HepG2 (cell line): ENCODE data around the gene SLC8B1. TPM values are rescaled to one million over a fixed set of nuclear protein-coding genes. Genes with fewer than 3 reads are reported as not detected.

Experiments used
- ATAC-seq: fragments of 200-7000 bp; cut with Tn5 transposase; 3 replicates; pipeline ENCODE4 v1.9.1; 2020; ENCODE audit warnings: mild to moderate bottlenecking, moderate library complexity
- BruUV-seq: library from RNA; stranded (reverse); fragments of 400-500 nt; replicated peaks from 2 replicates; lab custom pipeline; 2021; lab: Mats Ljungman, UMichigan
- CTCF ChIA-PET: fragments of 300-600 bp; formaldehyde crosslinking; extraction: SDS; loops from one replicate; lab custom pipeline; 2021; ENCODE audit warnings: low total read pairs, inconsistent platforms, low intra/inter-chr PET ratio; lab: Yijun Ruan, JAX
- POLR2A ChIA-PET: fragments of 350-600 bp; sonication (Branson Sonifier 250); formaldehyde crosslinking; loops from one replicate; lab custom pipeline; 2020; ENCODE audit warnings: antibody characterized with exemption, inconsistent platforms; lab: Yijun Ruan, JAX
- DNase-seq: peaks from one replicate; pipeline ENCODE4 v3.0.0-alpha.2; 2015; ENCODE audit warnings: low spot score
- FAIRE-seq: peaks from 3 replicates; lab custom pipeline; 2011; peaks lifted over from hg19 to GRCh38; lab: Jason Lieb, UNC
- H2AFZ ChIP-seq: one replicate; pipeline ENCODE4 v1.6.1; 2011; ENCODE audit warnings: low read length, inconsistent platforms
- H3K27ac ChIP-seq: fragments of 300-600 bp; 3 replicates; pipeline ENCODE4 v1.8.0; 2011; ENCODE audit warnings: mixed run types, mild to moderate bottlenecking, mixed read lengths, low read length, inconsistent platforms; ENCODE audit not compliant: insufficient read depth; ENCODE audit errors: extremely low read length
- H3K27me3 ChIP-seq, 2 experiments: fragments of 200-600 bp in 1 of 2; 2 replicates in 1 of 2; 3 replicates in 1 of 2; pipeline versions ENCODE4 v1.6.0 to v1.8.0; 2011; ENCODE audit warnings: low read length in 2 of 2, mild to moderate bottlenecking in 2 of 2, moderate library complexity in 2 of 2, inconsistent platforms in 1 of 2; ENCODE audit not compliant: insufficient read depth in 2 of 2, control insufficient read depth in 1 of 2
- H3K36me3 ChIP-seq, 2 experiments: fragments of 200-600 bp in 1 of 2; replicated peaks in 1 of 2; 2 replicates in 1 of 2; 3 replicates in 1 of 2; pipeline versions ENCODE4 v1.5.1 to v1.8.0; 2011; ENCODE audit warnings: low read length in 2 of 2, inconsistent platforms in 1 of 2; ENCODE audit not compliant: insufficient read depth in 2 of 2, control insufficient read depth in 1 of 2
- H3K4me1 ChIP-seq: 2 replicates; pipeline ENCODE4 v1.5.1; 2012; ENCODE audit warnings: low read length, inconsistent platforms; ENCODE audit not compliant: insufficient read depth
- H3K4me2 ChIP-seq: 2 replicates; pipeline ENCODE4 v1.6.0; 2011; ENCODE audit warnings: low read depth, low read length, inconsistent platforms
- H3K4me3 ChIP-seq, 3 experiments: fragments of 200-600 bp in 1 of 3; sonication (generic), shearing (Covaris generic) in 1 of 3; replicated peaks in 1 of 3; 2 replicates each; pipeline ENCODE4 v1.5.1; 2011 to 2016; ENCODE audit warnings: low read length in 3 of 3, inconsistent platforms in 2 of 3, low read depth in 2 of 3, mild to moderate bottlenecking in 2 of 3, control low read depth in 1 of 3, mixed read lengths in 1 of 3; ENCODE audit not compliant: insufficient read depth in 1 of 3
- H3K79me2 ChIP-seq: one replicate; pipeline ENCODE4 v1.6.1; 2011; ENCODE audit warnings: low read length, inconsistent platforms; ENCODE audit not compliant: insufficient read depth
- H3K9ac ChIP-seq: 2 replicates; pipeline ENCODE4 v1.6.0; 2011; ENCODE audit warnings: mild to moderate bottlenecking, low read depth, low read length, inconsistent platforms; ENCODE audit not compliant: insufficient read depth
- H3K9me3 ChIP-seq: 2 replicates; pipeline ENCODE4 v1.5.1; 2012; ENCODE audit warnings: mild to moderate bottlenecking, low read length
- H4K20me1 ChIP-seq: 2 replicates; pipeline ENCODE4 v1.6.0; 2011; ENCODE audit warnings: inconsistent platforms, mild to moderate bottlenecking, low read length, moderate library complexity; ENCODE audit not compliant: insufficient read depth
- ATAD3A ChIP-seq: sonication (generic); formaldehyde crosslinking; IDR thresholded peaks from 2 replicates; pipeline ENCODE4 v1.4.0; 2020; ENCODE audit warnings: missing genetic modification reagents
- CEBPB ChIP-seq: IDR thresholded peaks from 2 replicates; pipeline ENCODE4 v1.6.1; 2011; ENCODE audit warnings: low read depth, low read length, improper control_type of control experiment, borderline replicate concordance
- EEA1 ChIP-seq: sonication (generic); formaldehyde crosslinking; IDR thresholded peaks from 2 replicates; pipeline ENCODE4 v1.5.1; 2020; ENCODE audit warnings: mild to moderate bottlenecking, missing genetic modification reagents, borderline replicate concordance
- EP300 ChIP-seq, 3 experiments: sonication (generic) in 1 of 3; formaldehyde crosslinking in 1 of 3; IDR thresholded peaks; 2 replicates each; pipeline versions ENCODE4 v1.5.1 to v1.6.1; 2011 to 2020; ENCODE audit warnings: low read depth in 2 of 3, low read length in 2 of 3, borderline replicate concordance in 1 of 3, improper control_type of control experiment in 1 of 3, mild to moderate bottlenecking in 1 of 3, missing genetic modification reagents in 1 of 3, moderate library complexity in 1 of 3
- IKZF1 ChIP-seq: fragments of 450-650 bp; IDR thresholded peaks from 2 replicates; pipeline ENCODE4 v1.7.1; 2016
- PCBP2 ChIP-seq: fragments of 200-400 bp; formaldehyde crosslinking; optimal IDR thresholded peaks from 2 replicates; pipeline ENCODE3; 2018; ENCODE audit warnings: low read length, low read depth; ENCODE audit not compliant: poor library complexity, severe bottlenecking
- RFXAP ChIP-seq: sonication (generic); formaldehyde crosslinking; IDR thresholded peaks from 2 replicates; pipeline ENCODE4 v1.4.0; 2020; ENCODE audit warnings: missing genetic modification reagents, borderline replicate concordance
- ZC3H4 ChIP-seq: sonication (generic); formaldehyde crosslinking; IDR thresholded peaks from 2 replicates; pipeline ENCODE4 v1.4.0; 2020; ENCODE audit warnings: missing genetic modification reagents, borderline replicate concordance
- ZFP41 ChIP-seq: sonication (generic); formaldehyde crosslinking; IDR thresholded peaks from 2 replicates; pipeline ENCODE4 v1.4.0; 2020; ENCODE audit warnings: mild to moderate bottlenecking, missing genetic modification reagents, borderline replicate concordance
- ZFP90 ChIP-seq: sonication (generic); formaldehyde crosslinking; IDR thresholded peaks from 2 replicates; pipeline ENCODE4 v1.8.0; 2022; ENCODE audit warnings: missing genetic modification reagents, mild to moderate bottlenecking, inconsistent platforms, borderline replicate concordance
- ZNF629 ChIP-seq: sonication (generic); formaldehyde crosslinking; conservative IDR thresholded peaks from 2 replicates; pipeline ENCODE4 v1.5.0; 2020; ENCODE audit warnings: missing genetic modification reagents
- ZSCAN21 ChIP-seq: sonication (generic); formaldehyde crosslinking; IDR thresholded peaks from 2 replicates; pipeline ENCODE4 v1.8.0; 2022; ENCODE audit warnings: mild to moderate bottlenecking, missing genetic modification reagents, moderate library complexity, borderline replicate concordance
- ZSCAN30 ChIP-seq: sonication (generic); formaldehyde crosslinking; IDR thresholded peaks from 2 replicates; pipeline ENCODE4 v1.5.0; 2020; ENCODE audit warnings: mild to moderate bottlenecking, missing genetic modification reagents
- WGBS: methylation state at CpG from one replicate; pipeline ENCODE4 v1.1.6; 2017; ENCODE audit warnings: low lambda C conversion rate; 5-methylcytosine and 5-hydroxymethylcytosine counted together
- in situ Hi-C: cut with HindIII; loops from 2 replicates; pipeline ENCODE4 v1.10.0; 2017; ENCODE audit warnings: low pct_unique_long_range_greater_than_20kb; ENCODE audit not compliant: extremely low pct_ligation_motif_present
- intact Hi-C: fragments of 100-400 bp; cut with micrococcal nuclease; formaldehyde crosslinking; loops from one replicate; pipeline ENCODE4 v1.10.0; 2022; ENCODE audit not compliant: unreplicated experiment
- polyA plus RNA-seq, 8 experiments: library from polyadenylated mRNA; depleted of rRNA in 3 of 8; stranded (reverse) in 7 of 8; unstranded in 1 of 8; fragments of >200 nt; fragmentation: Illumina TruSeq in 4 of 8; extraction: Trizol in 4 of 8; gene quantifications; 2 replicates each; pipeline versions ENCODE4 v1.2.1 to v1.2.3, GENCODE V29; 2011 to 2016; ENCODE audit warnings: low read depth in 4 of 8, missing spikeins in 1 of 8, mixed read lengths in 1 of 8; ENCODE audit not compliant: insufficient read depth in 1 of 8
- total RNA-seq, 5 experiments: library from RNA; depleted of rRNA; stranded (reverse); fragments of >200 nt; fragmentation: Illumina TruSeq; extraction: Trizol; gene quantifications; 2 replicates each; pipeline ENCODE4 v1.2.3, GENCODE V29; 2016; ENCODE audit warnings: low read depth in 1 of 5

SLC8B1 gene
- total and polyA plus RNA-seq, 2 of the 13 experiments (the other 11 are each of a cell fraction or from before 2014, with no cell fraction given) = 6.8 to 8.0 TPM

DNA sequence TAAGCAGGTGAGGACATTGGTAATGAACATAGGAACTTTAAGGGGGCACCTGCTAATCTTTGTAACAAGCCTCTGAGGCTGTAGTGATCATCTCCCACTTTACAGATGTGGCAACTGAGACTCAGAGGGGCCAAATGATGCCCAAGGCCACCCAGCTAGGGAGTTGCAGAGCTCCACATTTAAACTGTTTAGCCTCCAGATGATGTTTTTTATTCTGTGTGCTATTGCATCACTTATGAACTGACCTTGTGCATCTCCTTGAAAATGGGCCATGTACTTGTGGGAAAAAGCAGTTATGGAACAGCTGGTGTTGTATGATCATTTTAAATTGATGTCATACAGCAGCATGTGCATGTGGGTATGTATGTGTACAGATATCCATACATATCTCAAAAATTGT is 72.2 kb downstream of the SLC8B1 start:
- FAIRE-seq = no peak
- POLR2A ChIA-PET = no interaction called here
- BruUV-seq = no TSS peak
- no peak for DNase-seq
- no peak overlapping the region for H3K4me2 ChIP-seq
- ATAC-seq = no peak
- no peaks in the 10 kb centered on the region for H3K27me3 ChIP-seq
- H2AFZ ChIP-seq = no peak overlapping the region
- intact Hi-C loops (no loop called here), in situ Hi-C loops (no loop called here)
- no peaks in the 10 kb centered on the region for H3K9me3 ChIP-seq
- CTCF ChIA-PET = no interaction called here
- H3K79me2 ChIP-seq = no peaks in the 10 kb centered on the region
- H3K4me3 ChIP-seq = no peak overlapping the region
- H3K27ac ChIP-seq = no peak overlapping the region
- TF ChIP-seq IKZF1 (no peak), CEBPB (peak; percentile 34; the same call in 1 of the 2 replicates), ZNF629 (CRISPR knock-in tag) (0 out of 2 replicates have a peak, but pooled peaks have one; percentile 25)
- H3K9ac ChIP-seq = no peak overlapping the region
- H3K36me3 ChIP-seq = peaks cover 4 to 8% of the 10 kb centered on the region in 2 experiments; a peak in 4 of 5 replicates
- peaks cover 33% of the 10 kb centered on the region for H3K4me1 ChIP-seq
- no peaks in the 10 kb centered on the region for H4K20me1 ChIP-seq

DNA sequence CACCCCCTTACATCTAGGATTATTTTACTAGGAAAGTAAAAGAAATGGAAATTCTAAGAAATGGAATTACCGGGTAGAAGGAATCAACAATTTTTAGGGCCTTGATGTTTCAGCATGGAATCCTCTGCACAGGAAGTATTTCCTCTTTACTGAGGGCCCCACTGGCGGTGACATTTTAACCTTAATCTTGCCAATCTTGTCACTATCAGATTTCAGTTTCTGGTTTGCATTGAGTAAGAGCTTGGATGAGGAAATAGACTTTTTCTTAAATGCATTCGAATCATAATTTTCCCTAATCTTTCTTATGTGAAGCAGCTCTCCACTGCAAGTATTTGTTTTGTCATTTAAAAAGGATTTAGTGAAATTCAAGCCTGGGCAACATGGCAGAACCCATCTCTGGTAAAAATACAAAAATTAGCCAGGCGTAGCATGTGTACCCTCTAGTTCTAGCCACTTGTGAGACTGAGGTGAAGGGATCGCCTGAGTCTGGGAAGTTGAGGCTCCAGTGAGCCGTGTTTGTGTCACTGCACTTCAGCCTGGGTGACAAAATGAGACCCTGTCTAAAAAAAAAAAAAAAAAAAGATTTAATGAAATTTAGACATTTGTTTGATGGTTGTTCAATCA is 73.0 kb downstream of the SLC8B1 start:
- WGBS = 97% methylated on average over 6 of the region's 6 CpGs
- ChIA-PET CTCF (no interaction called here), POLR2A (no interaction called here)
- Histone ChIP-seq H3K9me3 (no peaks in the 10 kb centered on the region), H3K36me3 (peaks cover 4 to 8% of the 10 kb centered on the region in 2 experiments; a peak in 4 of 5 replicates), H2AFZ (no peak overlapping the region), H3K4me3 (no peak overlapping the region), H3K27me3 (no peaks in the 10 kb centered on the region), H3K27ac (no peak overlapping the region), H3K79me2 (no peaks in the 10 kb centered on the region), H3K9ac (no peak overlapping the region), H3K4me1 (peaks cover 33% of the 10 kb centered on the region), H3K4me2 (no peak overlapping the region), H4K20me1 (no peaks in the 10 kb centered on the region)
- no TSS peak for BruUV-seq
- intact Hi-C loops (no loop called here), in situ Hi-C loops (no loop called here)
- no peak for FAIRE-seq
- no peak for DNase-seq
- no peak for TF ChIP-seq PCBP2
- no peak for TF ChIP-seq EEA1 (CRISPR knock-in tag)
- TF ChIP-seq EP300 (IDR thresholded peaks at IDR 0.05; ENCODE audit: low read depth in 2 of 2, low read length in 2 of 2) = no peak
- no peak for TF ChIP-seq EP300 (CRISPR knock-in tag; IDR thresholded peaks at IDR 0.05; ENCODE audit: borderline replicate concordance)
- no peak for TF ChIP-seq ATAD3A (CRISPR knock-in tag)
- TF ChIP-seq RFXAP (CRISPR knock-in tag) = no peak
- TF ChIP-seq ZSCAN21 (CRISPR knock-in tag) = no peak
- TF ChIP-seq ZC3H4 = no peak
- no peak for TF ChIP-seq ZFP90 (CRISPR knock-in tag)
- no peak for TF ChIP-seq ZFP41
- no peak for TF ChIP-seq ZSCAN30 (CRISPR knock-in tag)
- no peak for ATAC-seq
